Adrenal gland (tissue), 5 donors: ENCODE results near the gene IGIP.

Experiments used
- CTCF ChIP-seq, 6 experiments: fragments of 450-650 bp in 4 of 6; fragments of 200-600 bp in 2 of 6; sonication (generic) in 1 of 6; IDR thresholded peaks; 1 replicate in 5 of 6; 2 replicates in 1 of 6; pipeline versions ENCODE4 v1.5.1 to v1.8.0; 2016 to 2021; ENCODE audit warnings: antibody characterized with exemption in 6 of 6, mild to moderate bottlenecking in 2 of 6, moderate library complexity in 1 of 6
- POLR2A ChIP-seq, 2 donors: fragments of 450-650 bp; IDR thresholded peaks; one replicate each; pipeline ENCODE4 v1.6.1; 2017; ENCODE audit warnings: antibody characterized with exemption in 2 of 2, mild to moderate bottlenecking in 2 of 2, moderate library complexity in 1 of 2
- donor health status: DM: no; HTN: no; CAD: no.

- no peak for TF ChIP-seq CTCF (IDR thresholded peaks at IDR 0.05)
- peak in 1 of 2 donors; percentile 25 for TF ChIP-seq POLR2A (IDR thresholded peaks at IDR 0.05)
Observed at GRCh38 chr5:140109018-140109758, 16.5 kb upstream of the IGIP start.
